HG02943 (cell line): Measurements from ENCODE around the gene DACT2.
"Not testable (repeated sequence)": the region's sequence is repeated elsewhere in the genome, so short reads cannot be mapped to it uniquely, and the experiment has no call there.

Experiments used
- ATAC-seq: cut with Tn5 transposase; IDR thresholded peaks from one replicate; pipeline ENCODE4 v1.9.1; 2021; ENCODE audit warnings: mild to moderate bottlenecking, low read depth, moderate library complexity; ENCODE audit not compliant: unreplicated experiment

DACT2 gene

DNA sequence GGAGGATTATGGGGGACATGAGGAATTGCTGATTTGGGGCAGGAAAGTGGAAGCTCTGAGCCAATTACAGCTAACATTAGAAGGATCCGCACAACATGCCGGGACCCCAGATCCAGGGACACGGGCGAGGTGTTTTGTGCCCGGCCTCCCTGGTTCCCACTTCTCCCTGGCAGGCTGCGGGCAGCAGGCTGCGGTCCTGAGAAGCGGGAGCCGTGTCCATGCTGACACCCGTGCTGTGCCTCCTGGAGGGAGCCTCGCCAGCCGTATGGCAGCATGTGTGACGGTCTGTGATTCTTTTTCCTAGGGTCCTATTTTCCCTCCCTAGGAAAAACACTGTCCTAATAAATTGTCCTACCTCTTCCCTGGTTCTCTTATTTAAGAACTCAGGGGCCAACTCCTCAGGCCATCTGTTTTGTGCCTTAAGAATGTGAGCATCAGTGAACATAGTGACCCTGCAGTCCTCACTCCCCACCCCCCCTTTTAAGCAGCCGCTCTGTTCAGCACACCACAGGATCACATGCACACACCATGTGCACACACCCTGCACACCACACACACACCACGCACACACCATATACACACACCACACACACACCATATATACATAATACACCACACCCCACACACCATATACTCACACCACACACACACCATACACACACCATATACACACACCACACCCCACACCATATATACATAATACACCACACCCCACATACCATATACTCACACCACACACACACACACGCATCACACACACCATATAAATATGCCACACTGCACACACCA, 49.9 kb downstream of the DACT2 start:
- ATAC-seq: no peak

- ATAC-seq: no peak
Measured at GRCh38 chr6:168268755-168269154, 50.8 kb downstream of the DACT2 start.

- not testable (repeated sequence) for ATAC-seq
Measured at GRCh38 chr6:168267779-168268178, 51.8 kb downstream of the DACT2 start.

DNA sequence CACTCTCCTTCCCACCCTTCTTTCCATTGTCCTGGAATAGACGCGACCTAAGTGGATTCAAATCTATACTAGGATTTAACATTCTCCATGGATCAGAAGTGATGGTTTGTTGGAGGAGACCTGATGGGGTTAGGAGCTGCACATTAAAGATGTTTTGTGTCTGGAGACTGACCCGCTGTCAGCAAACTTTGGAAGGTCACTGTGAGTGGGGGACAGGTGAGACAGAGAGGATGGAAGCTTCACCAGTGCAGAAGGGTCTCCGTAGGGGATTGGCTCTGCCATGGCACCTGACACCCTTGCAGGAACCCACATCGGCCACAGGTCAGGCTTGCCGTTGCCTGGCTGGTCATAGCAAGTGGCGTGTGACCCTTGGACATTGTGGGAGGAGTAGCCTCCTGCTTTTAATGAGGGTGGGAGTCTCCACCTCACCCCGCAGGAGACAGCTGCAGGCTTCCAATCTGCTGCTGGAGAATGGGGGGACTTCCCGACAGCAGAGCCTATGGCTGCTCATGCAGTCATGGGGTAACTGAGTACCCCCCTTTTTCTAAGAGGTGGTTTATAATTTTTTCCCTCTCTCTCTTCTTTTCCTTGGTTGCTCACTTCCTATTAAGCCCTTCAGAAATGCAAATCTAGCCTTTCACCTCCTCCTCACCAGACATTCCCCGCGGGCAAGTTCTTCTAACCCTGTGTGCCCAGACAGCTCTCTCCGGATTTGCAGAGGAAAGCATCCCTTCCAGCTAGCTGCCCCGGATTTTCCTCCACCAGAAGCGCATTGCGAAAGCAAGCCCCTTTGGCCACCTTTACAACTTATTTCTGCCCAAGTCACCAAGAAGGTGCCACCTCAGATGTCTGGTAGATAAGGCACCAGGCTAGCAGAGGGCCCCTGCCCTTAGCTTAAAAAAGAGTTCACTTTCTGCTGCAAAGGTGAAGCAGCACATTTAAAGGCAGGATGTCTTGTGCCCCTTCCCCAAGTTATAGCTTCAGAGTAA, 53.5 kb downstream of the DACT2 start:
- no peak for ATAC-seq

GRCh38 chr6:168265394-168265793, 54.2 kb downstream of the DACT2 start:
- no peak for ATAC-seq

GRCh38 chr6:168264593-168265335, 54.8 kb downstream of the DACT2 start:
- no peak for ATAC-seq

DNA sequence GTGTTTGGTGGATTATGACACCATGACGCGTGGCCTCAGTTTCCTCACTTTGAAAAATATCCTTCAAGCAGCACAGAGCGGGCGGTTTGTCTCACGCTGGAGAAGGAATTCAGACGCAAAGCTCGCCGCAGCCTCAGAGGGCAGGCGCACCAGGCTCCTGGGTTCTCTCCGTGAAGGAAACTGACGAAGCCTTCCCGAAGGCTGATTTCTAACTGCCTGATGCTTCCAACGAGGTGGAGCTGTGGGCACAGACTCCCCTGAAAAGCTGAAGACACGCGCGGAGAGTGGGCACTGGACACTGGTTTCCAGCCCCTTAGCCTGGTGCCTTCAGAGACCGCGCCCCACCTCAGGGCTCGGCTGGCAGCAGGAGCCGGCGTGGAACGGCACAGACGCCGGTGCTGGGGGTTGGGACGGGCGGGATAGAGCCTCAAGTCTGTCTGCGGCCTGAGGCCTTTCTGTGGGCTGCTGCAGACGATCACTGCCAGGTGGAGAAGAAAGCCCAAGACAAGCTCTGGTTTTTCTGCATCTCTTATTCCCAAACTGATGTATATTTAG, 56.1 kb downstream of the DACT2 start:
- no peak for ATAC-seq

- ATAC-seq: no peak
Measured at GRCh38 chr6:168261234-168261633, 58.3 kb downstream of the DACT2 start.

GRCh38 chr6:168260420-168260987, 59.1 kb downstream of the DACT2 start:
- no peak for ATAC-seq

GRCh38 chr6:168258795-168259194, 60.8 kb downstream of the DACT2 start:
- ATAC-seq: no peak

GRCh38 chr6:168256940-168257339, 62.6 kb downstream of the DACT2 start:
- no peak for ATAC-seq
